Skeletal muscle satellite cell (primary cell): ENCODE measurements around the gene KLC1. TPM values are rescaled to one million over a fixed set of nuclear protein-coding genes. Genes with fewer than 3 reads are reported as not detected.

Experiments used
- H3K27me3 ChIP-seq: 2 replicates; pipeline ENCODE4 v1.7.0; 2013; ENCODE audit warnings: low read length; ENCODE audit not compliant: control insufficient read depth, insufficient read depth
- H3K36me3 ChIP-seq: 2 replicates; pipeline ENCODE4 v1.7.0; 2013; ENCODE audit warnings: mild to moderate bottlenecking, control low read depth, low read length; ENCODE audit not compliant: insufficient read depth
- H3K4me1 ChIP-seq: 2 replicates; pipeline ENCODE4 v1.7.0; 2013; ENCODE audit warnings: low read length; ENCODE audit not compliant: control insufficient read depth, insufficient read depth
- H3K4me2 ChIP-seq: 2 replicates; pipeline ENCODE4 v1.7.0; 2013; ENCODE audit warnings: mild to moderate bottlenecking, low read length
- H3K4me3 ChIP-seq: 2 replicates; pipeline ENCODE4 v1.7.0; 2013; ENCODE audit warnings: low read length
- H3K9ac ChIP-seq: 2 replicates; pipeline ENCODE4 v1.7.0; 2013; ENCODE audit warnings: mild to moderate bottlenecking, low read depth, low read length, moderate library complexity
- H3K9me3 ChIP-seq: replicated peaks from 2 replicates; pipeline ENCODE4 v1.7.0; 2013; ENCODE audit warnings: mild to moderate bottlenecking, control low read depth, low read length
- total RNA-seq: library from RNA; depleted of rRNA; stranded (reverse); fragments of >200 nt; gene quantifications from 2 replicates; pipeline ENCODE4 v1.2.3, GENCODE V29; 2012; rRNA removed

The KLC1 gene
- 152 and 168 TPM in 2 replicates for total RNA-seq

- H3K4me2 ChIP-seq, result peak within 1 kb of the TSS; percentile 95
- H3K27me3 ChIP-seq, result no peaks in the 10 kb centered on the region
- H3K4me1 ChIP-seq, result peaks cover 44% of the 10 kb centered on the region
- no peaks in the 10 kb centered on the region for H3K9me3 ChIP-seq
- peak within 1 kb of the TSS; percentile 95 for H3K4me3 ChIP-seq
- peak within 1 kb of the TSS; percentile 97 for H3K9ac ChIP-seq
- H3K36me3 ChIP-seq, result peaks cover 5% of the 10 kb centered on the region
Measured at GRCh38 chr14:103628684-103629502, at the start of gene KLC1. TSS of gene KLC1 (plus strand) at chr14:103629211. CDS start at chr14:103654565, 25,354 bp downstream.

GRCh38 chr14:103581206-103581605 lies 47.8 kb upstream of the KLC1 start:
- H3K36me3 ChIP-seq, result peaks cover 26% of the 10 kb centered on the region

GRCh38 chr14:103581954-103582703 lies 46.9 kb upstream of the KLC1 start:
- peaks cover 3% of the 10 kb centered on the region for H3K4me1 ChIP-seq
- no peaks in the 10 kb centered on the region for H3K9me3 ChIP-seq
- peaks cover 25% of the 10 kb centered on the region for H3K36me3 ChIP-seq
- no peak overlapping the region for H3K4me2 ChIP-seq
- no peak overlapping the region for H3K9ac ChIP-seq
- no peak overlapping the region for H3K4me3 ChIP-seq
- no peaks in the 10 kb centered on the region for H3K27me3 ChIP-seq

More at GRCh38 chr14:103581206-103581605, 47.8 kb upstream of the KLC1 start:
- no peak overlapping the region for H3K4me3 ChIP-seq
- no peaks in the 10 kb centered on the region for H3K9me3 ChIP-seq
- no peak overlapping the region for H3K9ac ChIP-seq
- peaks cover 12% of the 10 kb centered on the region for H3K4me1 ChIP-seq
- no peaks in the 10 kb centered on the region for H3K27me3 ChIP-seq
- H3K4me2 ChIP-seq, result no peak overlapping the region

- Histone ChIP-seq H3K9me3 (no peaks in the 10 kb centered on the region), H3K4me1 (no peaks in the 10 kb centered on the region), H3K4me3 (no peak overlapping the region), H3K27me3 (no peaks in the 10 kb centered on the region), H3K4me2 (no peak overlapping the region), H3K9ac (no peak overlapping the region), H3K36me3 (peaks cover 20% of the 10 kb centered on the region)
Measured at GRCh38 chr14:103584326-103584915, 44.6 kb upstream of the KLC1 start.

DNA sequence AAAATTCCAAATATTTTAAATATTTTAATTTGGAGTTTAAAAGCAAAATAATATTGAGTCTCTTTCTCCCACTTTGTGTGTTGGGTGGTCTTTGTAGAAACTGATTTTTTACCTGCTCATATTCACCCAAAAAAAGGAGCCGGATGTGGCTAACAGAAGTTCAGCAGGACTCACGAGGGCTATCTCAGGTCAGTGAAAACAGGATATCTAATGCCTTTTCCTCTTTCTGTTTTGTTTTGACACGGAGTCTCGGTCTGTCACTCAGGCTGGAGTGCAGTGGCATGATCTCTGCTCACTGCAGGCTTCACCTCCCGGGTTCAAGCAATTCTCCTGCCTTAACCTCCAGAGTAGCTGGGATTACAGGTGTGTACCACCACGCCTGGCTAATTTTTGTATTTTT lies 35.4 kb upstream of the KLC1 start:
- peaks cover 24% of the 10 kb centered on the region for H3K4me1 ChIP-seq
- H3K36me3 ChIP-seq, result peaks cover 20% of the 10 kb centered on the region
- no peaks in the 10 kb centered on the region for H3K27me3 ChIP-seq
- no peak overlapping the region for H3K4me2 ChIP-seq
- H3K9ac ChIP-seq, result no peak overlapping the region
- H3K4me3 ChIP-seq, result no peak overlapping the region
- no peaks in the 10 kb centered on the region for H3K9me3 ChIP-seq

GRCh38 chr14:103594265-103594664 lies 34.7 kb upstream of the KLC1 start:
- H3K4me2 ChIP-seq, result no peak overlapping the region
- no peak overlapping the region for H3K9ac ChIP-seq
- peaks cover 24% of the 10 kb centered on the region for H3K4me1 ChIP-seq
- H3K4me3 ChIP-seq, result no peak overlapping the region
- no peaks in the 10 kb centered on the region for H3K9me3 ChIP-seq
- no peaks in the 10 kb centered on the region for H3K27me3 ChIP-seq
- H3K36me3 ChIP-seq, result peaks cover 13% of the 10 kb centered on the region

GRCh38 chr14:103597623-103598377 lies 31.2 kb upstream of the KLC1 start:
- no peak overlapping the region for H3K4me3 ChIP-seq
- H3K27me3 ChIP-seq, result no peaks in the 10 kb centered on the region
- H3K4me2 ChIP-seq, result peak overlapping the region; percentile 29
- H3K36me3 ChIP-seq, result no peaks in the 10 kb centered on the region
- H3K9me3 ChIP-seq, result no peaks in the 10 kb centered on the region
- no peak overlapping the region for H3K9ac ChIP-seq
- peaks cover 24% of the 10 kb centered on the region for H3K4me1 ChIP-seq

DNA sequence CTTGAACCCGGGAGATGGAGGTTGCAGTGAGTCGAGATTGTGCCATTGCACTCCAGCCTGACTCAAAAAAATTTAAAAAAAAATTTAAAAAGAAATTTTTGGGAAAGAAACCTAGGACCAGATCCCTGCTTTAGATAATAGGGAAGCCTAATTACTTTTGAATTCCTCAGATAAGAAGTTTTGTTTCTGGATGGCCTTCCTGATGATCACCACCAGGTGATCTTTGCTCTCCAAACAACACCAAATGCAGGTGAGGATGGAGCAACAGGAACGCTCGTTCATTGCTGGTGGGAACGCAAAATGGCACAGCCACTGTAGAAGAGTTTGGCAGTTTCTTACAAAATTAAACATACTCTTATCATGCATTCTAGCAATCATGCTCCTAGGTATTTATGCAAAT lies 28.5 kb upstream of the KLC1 start:
- Histone ChIP-seq H3K9me3 (no peaks in the 10 kb centered on the region), H3K4me2 (no peak overlapping the region), H3K4me3 (no peak overlapping the region), H3K36me3 (no peaks in the 10 kb centered on the region), H3K4me1 (peaks cover 11% of the 10 kb centered on the region), H3K27me3 (no peaks in the 10 kb centered on the region), H3K9ac (no peak overlapping the region)

GRCh38 chr14:103604620-103605019 lies 24.4 kb upstream of the KLC1 start:
- Histone ChIP-seq H3K4me1 (peaks cover 13% of the 10 kb centered on the region), H3K4me3 (no peak overlapping the region), H3K27me3 (no peaks in the 10 kb centered on the region), H3K36me3 (no peaks in the 10 kb centered on the region), H3K9me3 (no peaks in the 10 kb centered on the region), H3K4me2 (no peak overlapping the region), H3K9ac (no peak overlapping the region)

DNA sequence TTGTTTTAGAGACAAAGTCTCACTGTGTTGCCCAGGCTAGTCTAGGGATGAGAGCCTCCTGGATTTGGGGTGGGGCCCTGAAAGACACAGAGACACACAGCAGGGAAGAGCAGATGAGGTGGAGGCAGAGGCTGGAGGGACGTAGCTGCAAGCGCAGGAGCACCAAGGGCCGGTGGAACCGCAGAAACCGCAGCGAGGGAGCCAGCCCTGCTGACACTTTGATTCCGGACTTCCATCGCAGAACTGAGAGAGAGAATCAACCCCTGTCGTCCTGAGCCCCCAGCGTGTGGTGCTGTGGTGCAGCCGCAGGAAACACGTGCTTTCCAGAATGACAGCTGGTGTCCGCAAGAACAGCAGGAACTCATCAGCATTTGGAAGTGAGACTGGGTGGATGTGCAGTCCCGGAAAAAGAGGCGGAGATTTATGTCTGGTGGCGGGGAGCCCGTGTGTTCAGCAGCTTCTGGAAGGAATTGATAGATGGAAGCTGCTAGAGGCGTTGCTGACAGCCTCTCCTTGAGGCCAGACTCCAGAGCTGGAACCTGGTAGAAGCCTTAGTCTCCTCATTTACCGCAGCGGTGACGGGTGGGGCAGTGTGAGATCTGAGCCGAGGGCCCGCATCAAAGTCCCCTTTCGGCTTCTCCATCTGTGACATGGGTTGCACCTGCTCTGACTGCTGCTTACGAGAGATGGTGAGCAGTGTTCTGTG lies 21.9 kb upstream of the KLC1 start:
- Histone ChIP-seq H3K36me3 (no peaks in the 10 kb centered on the region), H3K9me3 (peaks cover 4% of the 10 kb centered on the region), H3K4me3 (peak overlapping the region; percentile 43), H3K4me2 (peak overlapping the region; percentile 77), H3K4me1 (peaks cover 13% of the 10 kb centered on the region), H3K9ac (no peak overlapping the region), H3K27me3 (no peaks in the 10 kb centered on the region)
